Ascending aorta (tissue), 2 donors: ENCODE data around the gene NR0B2. TPM values are rescaled to one million over a fixed set of nuclear protein-coding genes. Genes with fewer than 3 reads are reported as not detected.
A peak's percentile ranks its signal among the peaks of the same experiment; 100 is the strongest.

Experiments used
- DNase-seq, 2 donors: peaks; one replicate each; pipeline ENCODE4 v3.0.0-alpha.2; 2019; ENCODE audit warnings: low spot score in 2 of 2
- H3K27ac ChIP-seq, 2 donors: fragments of 200-600 bp; sonication (generic); one replicate each; pipeline ENCODE4 v1.5.1; 2016 to 2017; ENCODE audit warnings: mild to moderate bottlenecking in 1 of 2
- H3K27me3 ChIP-seq: fragments of 200-600 bp; sonication (generic); one replicate; pipeline ENCODE4 v1.5.1; 2017
- H3K36me3 ChIP-seq, 2 donors: fragments of 200-600 bp; sonication (generic); one replicate each; pipeline ENCODE4 v1.5.1; 2016
- H3K4me1 ChIP-seq, 2 donors: fragments of 200-600 bp; sonication (generic); one replicate each; pipeline ENCODE4 v1.5.1; 2016 to 2017; ENCODE audit warnings: mild to moderate bottlenecking in 1 of 2
- H3K4me3 ChIP-seq, 2 donors: fragments of 200-600 bp; sonication (generic); one replicate each; pipeline ENCODE4 v1.5.1; 2016 to 2017; ENCODE audit warnings: mild to moderate bottlenecking in 1 of 2
- H3K9me3 ChIP-seq, 2 donors: fragments of 200-600 bp; sonication (generic); one replicate each; pipeline ENCODE4 v1.5.1; 2016
- intact Hi-C: fragments of 100-400 bp; cut with DNase I; formaldehyde crosslinking; loops from one replicate; pipeline ENCODE4 v1.15.1; 2023
- total RNA-seq: library from RNA; depleted of rRNA; stranded (reverse); fragments of >200 nt; gene quantifications from one replicate; pipeline ENCODE4 v1.1.0, GENCODE V29; 2016
- TF ChIP-seq, protein P1 (sequence below), 3 experiments: fragments of 200-600 bp in 2 of 3; fragments of 450-650 bp in 1 of 3; sonication (generic) in 2 of 3; IDR thresholded peaks; one replicate each; pipeline ENCODE4 v1.5.1; 2016 to 2019; ENCODE audit warnings: antibody characterized with exemption in 3 of 3, mild to moderate bottlenecking in 1 of 3, moderate library complexity in 1 of 3

The NR0B2 gene
- total RNA-seq, 1 donor from 2014 or later = not detected

DNA sequence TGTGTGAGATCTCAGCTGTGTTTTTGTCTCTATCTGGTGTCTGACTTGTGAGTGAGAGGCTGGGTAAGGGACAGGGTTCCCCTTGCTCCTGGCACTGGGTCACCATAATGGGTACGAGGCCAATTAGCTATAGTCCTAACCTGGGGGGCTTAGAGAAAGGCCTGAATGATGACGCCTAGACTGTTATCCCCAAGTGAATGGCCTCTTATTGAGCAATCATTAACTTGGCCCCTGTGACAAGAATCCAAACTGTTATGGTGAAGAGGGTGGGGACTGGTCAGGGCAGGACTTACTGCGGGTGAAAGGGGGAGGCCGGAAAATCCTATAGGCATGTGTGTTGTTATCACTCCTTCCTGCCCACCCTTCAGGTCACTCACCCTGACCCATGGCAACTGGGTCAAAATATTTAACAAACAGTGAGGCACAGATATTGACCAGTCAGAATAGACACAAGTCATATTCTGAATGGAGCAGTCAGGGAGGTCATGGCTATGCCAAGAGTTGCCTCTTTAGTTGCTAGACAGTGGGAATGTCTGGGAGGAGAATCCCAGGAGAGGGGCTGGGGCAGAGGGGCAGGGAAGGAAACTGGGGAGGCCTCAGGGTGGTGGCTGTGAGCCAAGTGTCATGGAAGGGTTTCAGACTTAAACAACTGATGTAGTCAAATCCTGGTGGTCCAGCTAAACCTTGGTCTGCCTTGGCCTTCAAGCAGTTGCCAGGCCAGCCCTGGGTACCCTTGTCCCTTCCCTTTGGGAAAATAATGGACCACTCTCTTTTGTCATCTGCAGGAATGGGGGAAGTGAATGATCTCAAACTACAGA is 3.2 kb downstream of the NR0B2 start:
- TF ChIP-seq, protein P1, sequence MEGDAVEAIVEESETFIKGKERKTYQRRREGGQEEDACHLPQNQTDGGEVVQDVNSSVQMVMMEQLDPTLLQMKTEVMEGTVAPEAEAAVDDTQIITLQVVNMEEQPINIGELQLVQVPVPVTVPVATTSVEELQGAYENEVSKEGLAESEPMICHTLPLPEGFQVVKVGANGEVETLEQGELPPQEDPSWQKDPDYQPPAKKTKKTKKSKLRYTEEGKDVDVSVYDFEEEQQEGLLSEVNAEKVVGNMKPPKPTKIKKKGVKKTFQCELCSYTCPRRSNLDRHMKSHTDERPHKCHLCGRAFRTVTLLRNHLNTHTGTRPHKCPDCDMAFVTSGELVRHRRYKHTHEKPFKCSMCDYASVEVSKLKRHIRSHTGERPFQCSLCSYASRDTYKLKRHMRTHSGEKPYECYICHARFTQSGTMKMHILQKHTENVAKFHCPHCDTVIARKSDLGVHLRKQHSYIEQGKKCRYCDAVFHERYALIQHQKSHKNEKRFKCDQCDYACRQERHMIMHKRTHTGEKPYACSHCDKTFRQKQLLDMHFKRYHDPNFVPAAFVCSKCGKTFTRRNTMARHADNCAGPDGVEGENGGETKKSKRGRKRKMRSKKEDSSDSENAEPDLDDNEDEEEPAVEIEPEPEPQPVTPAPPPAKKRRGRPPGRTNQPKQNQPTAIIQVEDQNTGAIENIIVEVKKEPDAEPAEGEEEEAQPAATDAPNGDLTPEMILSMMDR (IDR thresholded peaks at IDR 0.05) = no peak
- intact Hi-C loops = no loop called here
- H3K4me1 ChIP-seq = no peaks in the 10 kb centered on the region
- H3K4me3 ChIP-seq = no peak overlapping the region
- no peaks in the 10 kb centered on the region for H3K36me3 ChIP-seq
- no peak for DNase-seq
- H3K27ac ChIP-seq = no peak overlapping the region
- H3K27me3 ChIP-seq = no peaks in the 10 kb centered on the region
- no peaks in the 10 kb centered on the region for H3K9me3 ChIP-seq

DNA sequence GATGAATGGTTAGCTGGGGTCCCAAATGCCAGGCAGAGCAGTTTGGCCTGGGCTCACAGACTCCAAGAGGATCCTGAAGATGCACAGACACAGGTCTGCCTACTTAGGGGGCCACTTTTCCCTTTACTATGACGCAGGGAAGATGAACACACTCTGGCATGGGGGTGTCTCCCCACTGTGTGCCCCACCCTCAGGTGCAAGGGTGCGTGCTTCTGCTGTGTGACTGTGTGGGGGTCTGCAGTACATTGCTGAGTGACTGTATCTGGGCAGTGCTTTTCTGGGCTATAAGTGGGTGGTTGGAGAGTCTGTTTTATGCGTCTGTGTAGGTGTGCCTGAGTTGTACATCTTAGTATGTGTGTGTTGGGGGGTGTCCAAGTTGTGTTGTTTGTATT is 3.8 kb downstream of the NR0B2 start:
- Histone ChIP-seq H3K27me3 (no peaks in the 10 kb centered on the region), H3K27ac (no peak overlapping the region), H3K9me3 (no peaks in the 10 kb centered on the region), H3K4me3 (no peak overlapping the region), H3K36me3 (no peaks in the 10 kb centered on the region), H3K4me1 (no peaks in the 10 kb centered on the region)
- intact Hi-C loops = no loop called here
- no peak for DNase-seq
- TF ChIP-seq, protein P1 (IDR thresholded peaks at IDR 0.05) = no peak

DNA sequence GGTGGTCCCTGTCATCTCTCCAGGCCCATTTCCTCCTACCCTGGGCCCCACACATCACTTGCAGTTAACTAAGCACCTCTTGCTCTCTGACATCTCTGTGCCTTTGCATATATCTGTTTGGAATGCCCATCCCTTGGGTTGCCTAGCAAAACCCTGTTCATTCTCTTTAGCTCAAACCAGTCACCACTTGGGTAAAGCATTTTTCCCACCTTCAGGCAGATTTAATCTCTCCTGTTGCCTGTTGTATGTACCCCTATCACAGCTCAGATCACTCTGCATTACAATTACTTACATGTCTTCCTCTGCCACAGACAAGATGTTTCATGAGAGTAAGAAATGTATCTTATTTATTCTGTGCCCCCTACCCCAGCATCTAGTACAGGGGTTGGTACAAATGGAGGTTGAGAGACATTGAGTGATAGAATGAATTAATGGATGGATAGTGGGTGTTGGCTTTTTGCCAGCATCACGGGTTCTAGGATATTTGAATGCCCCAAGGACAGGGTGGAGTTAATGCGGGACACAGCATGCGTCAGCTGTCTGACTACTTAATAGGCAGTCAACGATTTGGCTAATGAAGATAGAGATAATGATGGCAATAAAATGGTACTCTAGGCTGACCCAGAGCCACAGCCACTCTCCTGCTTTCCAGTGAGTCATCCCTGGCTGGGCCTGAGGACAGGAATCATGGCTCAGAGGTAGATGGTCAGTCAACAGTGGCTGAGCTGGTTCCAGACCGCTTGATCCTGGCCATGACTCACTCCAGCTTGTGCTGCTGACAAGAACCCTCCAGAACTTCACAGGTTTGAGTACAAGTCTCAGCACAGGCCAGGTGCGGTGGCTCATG is 6.5 kb downstream of the NR0B2 start:
- Histone ChIP-seq H3K27me3 (no peaks in the 10 kb centered on the region), H3K4me1 (no peaks in the 10 kb centered on the region), H3K9me3 (no peaks in the 10 kb centered on the region), H3K4me3 (no peak overlapping the region), H3K36me3 (no peaks in the 10 kb centered on the region), H3K27ac (no peak overlapping the region)
- no peak for DNase-seq
- intact Hi-C loops = no loop called here
- TF ChIP-seq, protein P1 (IDR thresholded peaks at IDR 0.05) = no peak

DNA sequence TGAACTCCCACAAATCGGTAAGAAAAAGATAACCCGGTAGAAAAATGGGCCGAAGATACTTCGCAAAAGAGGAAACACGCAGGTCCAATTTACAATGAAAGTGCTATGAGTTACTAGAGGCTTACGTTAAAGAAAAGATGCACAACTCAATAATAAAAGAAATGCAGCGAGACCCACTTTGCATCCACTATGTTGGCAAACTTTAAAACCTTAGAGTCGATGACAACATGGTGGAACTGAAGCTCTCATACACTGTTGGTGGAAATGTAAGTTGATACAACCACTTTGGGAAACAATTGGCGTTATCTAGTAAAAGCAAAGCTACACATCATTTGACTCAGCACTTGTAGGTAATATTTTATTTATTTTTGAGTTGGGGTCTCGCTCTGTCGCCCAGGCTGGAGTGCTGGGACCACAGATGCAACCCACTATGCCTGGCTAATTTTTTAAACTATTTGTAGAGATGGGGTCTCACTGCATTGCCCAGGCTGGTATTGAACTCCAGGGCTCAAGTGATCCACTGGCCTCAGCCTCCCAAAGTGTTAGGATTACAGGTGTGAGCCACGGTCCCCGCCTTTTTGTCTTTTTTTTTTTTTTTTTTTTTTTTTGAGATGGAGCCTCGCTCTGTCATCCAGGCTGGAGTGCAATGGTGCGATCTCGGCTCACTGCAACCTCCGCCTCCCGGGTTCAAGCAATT is 12.8 kb downstream of the NR0B2 start:
- Histone ChIP-seq H3K27ac (peak overlapping the region; percentile 67 to 87), H3K9me3 (no peaks in the 10 kb centered on the region), H3K36me3 (peaks cover 16 to 20% of the 10 kb centered on the region in 2 donors), H3K27me3 (no peaks in the 10 kb centered on the region), H3K4me3 (peak overlapping the region; percentile 66 to 95), H3K4me1 (peaks cover 6 to 15% of the 10 kb centered on the region in 2 donors)
- TF ChIP-seq, protein P1 (IDR thresholded peaks at IDR 0.05) = no peak
- intact Hi-C loops = loop anchor here (1.0 kb wide), 2 partner anchors 11 to 20 kb away; partner anchors contain the start of genes GPN2 and NUDC
- DNase-seq = no peak

DNA sequence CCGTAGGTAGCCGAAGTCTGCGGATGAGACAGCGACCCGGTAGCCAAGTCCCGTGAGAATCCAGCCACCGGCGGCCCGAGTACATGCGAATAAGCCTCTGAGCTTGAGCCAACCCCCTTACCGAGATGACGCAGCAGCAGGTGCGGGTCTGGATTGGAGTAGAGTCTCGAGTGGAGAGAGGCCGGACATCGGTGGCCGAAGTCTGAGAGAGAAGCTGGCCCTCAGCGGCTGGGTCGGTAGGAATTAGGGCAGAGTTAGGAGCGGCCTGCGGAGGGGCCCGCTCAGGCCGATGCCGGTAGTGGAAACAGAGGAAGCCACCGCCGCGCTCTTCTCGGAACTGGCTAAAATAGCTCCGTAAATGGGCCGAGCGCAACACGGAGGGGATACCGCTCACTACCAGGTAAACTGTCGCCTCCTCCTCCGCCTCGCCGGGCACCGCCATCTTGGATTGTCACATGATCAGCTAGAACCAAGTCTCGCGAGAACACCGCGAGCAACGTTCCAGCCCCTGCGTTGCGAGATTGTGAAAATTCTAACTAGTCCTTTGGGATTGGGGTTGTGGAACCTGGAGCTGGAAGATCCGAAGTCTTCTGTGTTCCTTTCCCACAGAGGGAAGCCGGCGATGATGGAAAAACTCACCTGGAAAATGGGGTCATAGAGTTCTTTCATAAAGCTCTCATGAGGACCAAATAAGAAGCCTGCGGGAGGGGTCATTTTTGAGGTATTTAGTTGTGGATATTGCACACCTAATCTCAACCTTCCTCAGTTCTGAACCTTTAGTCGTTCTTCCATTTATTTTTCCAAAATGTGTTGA is 13.6 kb downstream of the NR0B2 start, which contains the start of gene GPATCH3:
TSS of gene GPATCH3 (minus strand) at position 467 of the 814 bp plus-strand sequence. CDS start at position 442, 25 bp downstream.
- TF ChIP-seq, protein P1 (IDR thresholded peaks at IDR 0.05) = no peak

More for the DNA sequence above, 13.6 kb downstream of the NR0B2 start, which contains the start of gene GPATCH3:
- H3K9me3 ChIP-seq = no peaks in the 10 kb centered on the region
- DNase-seq = peak; percentile 57 to 96
- peaks cover 6 to 15% of the 10 kb centered on the region in 2 donors for H3K4me1 ChIP-seq
- peaks cover 17 to 22% of the 10 kb centered on the region in 2 donors for H3K36me3 ChIP-seq
- H3K27me3 ChIP-seq = no peaks in the 10 kb centered on the region
- peak within 1 kb of the TSS; percentile 66 to 95 for H3K4me3 ChIP-seq
- peak within 1 kb of the TSS; percentile 67 to 87 for H3K27ac ChIP-seq
- intact Hi-C loops = loop anchor here (1.0 kb wide), 2 partner anchors 10 to 21 kb away; partner anchors contain the start of genes GPN2 and NUDC
